ENCODE data around the gene ELL. TPM values are rescaled to one million over a fixed set of nuclear protein-coding genes. Genes with fewer than 3 reads are reported as not detected.

The ELL gene
- total RNA-seq, 4 donors from 2014 or later: 9.1 to 35.1 (median 20.1) TPM

DNA sequence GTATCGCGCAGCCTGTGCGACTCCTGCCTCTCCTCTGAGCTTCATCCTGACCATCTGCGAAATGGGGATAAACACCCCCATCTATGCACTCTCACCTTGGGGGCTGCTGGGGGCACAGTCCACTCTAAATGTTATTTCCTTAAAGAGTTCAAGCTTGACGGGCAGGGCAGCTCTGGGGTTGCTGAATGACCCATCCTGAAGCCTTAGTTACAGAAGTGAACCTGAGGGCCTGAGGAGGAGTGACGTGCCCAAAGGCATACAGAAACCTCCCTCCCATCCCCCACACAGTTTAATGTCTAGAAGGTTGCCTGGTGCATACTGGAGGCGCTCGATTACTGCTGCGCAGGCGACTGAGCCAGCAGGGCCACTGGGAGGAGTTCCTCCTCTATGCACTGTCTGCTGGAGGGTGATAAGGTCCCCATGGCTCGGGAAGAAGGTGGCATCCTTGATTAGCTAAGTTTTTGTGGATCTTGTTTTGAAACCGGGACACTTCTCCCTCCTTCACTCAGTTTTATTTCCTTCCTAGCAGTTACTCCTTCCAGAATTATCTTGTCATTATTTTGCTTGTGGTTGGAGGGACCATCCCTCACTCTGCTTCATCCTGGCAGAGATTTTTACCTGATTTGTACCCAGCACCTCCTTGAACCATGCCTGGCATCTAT lies 22.1 kb upstream of the ELL start:
- DNase-seq (ENCODE audit: extremely low spot score): no peak
- intact Hi-C loops (cut with DNase I): no loop called here
- Histone ChIP-seq H3K4me1 (peaks cover 13 to 25% (median 24%) of the 10 kb centered on the region in 4 donors), H3K4me3 (peak overlapping the region; percentile 78 to 95 (median 86)), H3K27ac (replicated peaks in 1 of 4) (peak overlapping the region; percentile 93 to 96 (median 94)), H3K36me3 (peaks cover 15 to 28% (median 27%) of the 10 kb centered on the region in 4 donors), H3K9me3 (no peaks in the 10 kb centered on the region), H3K27me3 (no peaks in the 10 kb centered on the region)
- TF ChIP-seq, protein P1, sequence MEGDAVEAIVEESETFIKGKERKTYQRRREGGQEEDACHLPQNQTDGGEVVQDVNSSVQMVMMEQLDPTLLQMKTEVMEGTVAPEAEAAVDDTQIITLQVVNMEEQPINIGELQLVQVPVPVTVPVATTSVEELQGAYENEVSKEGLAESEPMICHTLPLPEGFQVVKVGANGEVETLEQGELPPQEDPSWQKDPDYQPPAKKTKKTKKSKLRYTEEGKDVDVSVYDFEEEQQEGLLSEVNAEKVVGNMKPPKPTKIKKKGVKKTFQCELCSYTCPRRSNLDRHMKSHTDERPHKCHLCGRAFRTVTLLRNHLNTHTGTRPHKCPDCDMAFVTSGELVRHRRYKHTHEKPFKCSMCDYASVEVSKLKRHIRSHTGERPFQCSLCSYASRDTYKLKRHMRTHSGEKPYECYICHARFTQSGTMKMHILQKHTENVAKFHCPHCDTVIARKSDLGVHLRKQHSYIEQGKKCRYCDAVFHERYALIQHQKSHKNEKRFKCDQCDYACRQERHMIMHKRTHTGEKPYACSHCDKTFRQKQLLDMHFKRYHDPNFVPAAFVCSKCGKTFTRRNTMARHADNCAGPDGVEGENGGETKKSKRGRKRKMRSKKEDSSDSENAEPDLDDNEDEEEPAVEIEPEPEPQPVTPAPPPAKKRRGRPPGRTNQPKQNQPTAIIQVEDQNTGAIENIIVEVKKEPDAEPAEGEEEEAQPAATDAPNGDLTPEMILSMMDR (IDR thresholded peaks at IDR 0.05): no peak
- TF ChIP-seq POLR2A (IDR thresholded peaks at IDR 0.05; ENCODE audit: low read depth): no peak
- TF ChIP-seq POLR2AphosphoS5 (IDR thresholded peaks at IDR 0.05): peak; percentile 2 to 10
- 18% methylated on average over 6 of the region's 12 CpGs for WGBS

DNA sequence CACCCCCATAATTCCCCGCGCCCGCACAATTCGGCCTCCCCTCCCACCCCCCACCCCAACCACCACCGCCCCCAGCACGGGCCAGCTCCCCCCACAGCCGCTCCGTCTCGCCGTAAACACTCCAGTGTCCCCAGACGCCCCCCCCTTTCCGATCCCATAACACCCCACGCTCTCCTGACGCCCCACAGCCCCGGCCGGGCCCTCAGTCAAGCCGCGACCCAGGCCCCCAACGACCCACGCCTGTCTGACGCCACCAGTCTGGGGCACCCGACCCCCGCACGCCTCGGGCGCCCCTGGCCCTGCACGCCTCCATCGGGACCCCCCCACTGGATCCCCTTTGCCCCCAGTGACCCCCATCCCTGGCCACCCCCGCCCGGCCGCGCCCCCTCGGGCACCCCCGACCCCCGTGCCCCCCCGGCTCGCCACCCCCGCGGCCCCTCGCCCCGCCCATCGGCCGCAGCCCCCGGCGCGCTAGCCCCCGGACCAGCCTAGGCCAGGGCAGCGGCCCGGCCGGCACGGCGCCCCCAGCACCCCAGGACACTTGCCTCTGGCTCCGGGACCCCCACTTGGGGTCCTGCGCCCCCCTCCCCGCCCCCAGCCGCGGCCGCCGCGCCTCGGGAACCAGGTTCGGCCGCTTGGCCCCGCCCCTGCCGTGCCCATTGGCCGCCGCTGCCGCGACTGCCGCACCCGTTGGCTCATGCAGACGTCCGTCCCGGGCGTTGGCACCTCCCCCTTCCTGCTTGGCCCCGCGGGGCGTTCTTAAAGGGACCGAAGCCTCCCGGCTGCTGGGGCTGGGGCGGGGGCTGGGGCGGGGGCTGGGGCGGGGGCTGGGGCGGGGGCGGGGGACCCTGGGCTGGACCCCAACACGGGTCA lies 21.3 kb upstream of the ELL start, which contains the start of gene FKBP8:
FKBP8 (minus strand) TSS at position 633 of the 873 bp plus-strand sequence. CDS start 1,603 bp downstream, outside the sequence.
- intact Hi-C loops (cut with DNase I): no loop called here
- WGBS: under 1% methylated on average over 22 of the region's 86 CpGs
- peak within 1 kb of the TSS; percentile 93 to 96 (median 94) for H3K27ac ChIP-seq (replicated peaks in 1 of 4)

DNA sequence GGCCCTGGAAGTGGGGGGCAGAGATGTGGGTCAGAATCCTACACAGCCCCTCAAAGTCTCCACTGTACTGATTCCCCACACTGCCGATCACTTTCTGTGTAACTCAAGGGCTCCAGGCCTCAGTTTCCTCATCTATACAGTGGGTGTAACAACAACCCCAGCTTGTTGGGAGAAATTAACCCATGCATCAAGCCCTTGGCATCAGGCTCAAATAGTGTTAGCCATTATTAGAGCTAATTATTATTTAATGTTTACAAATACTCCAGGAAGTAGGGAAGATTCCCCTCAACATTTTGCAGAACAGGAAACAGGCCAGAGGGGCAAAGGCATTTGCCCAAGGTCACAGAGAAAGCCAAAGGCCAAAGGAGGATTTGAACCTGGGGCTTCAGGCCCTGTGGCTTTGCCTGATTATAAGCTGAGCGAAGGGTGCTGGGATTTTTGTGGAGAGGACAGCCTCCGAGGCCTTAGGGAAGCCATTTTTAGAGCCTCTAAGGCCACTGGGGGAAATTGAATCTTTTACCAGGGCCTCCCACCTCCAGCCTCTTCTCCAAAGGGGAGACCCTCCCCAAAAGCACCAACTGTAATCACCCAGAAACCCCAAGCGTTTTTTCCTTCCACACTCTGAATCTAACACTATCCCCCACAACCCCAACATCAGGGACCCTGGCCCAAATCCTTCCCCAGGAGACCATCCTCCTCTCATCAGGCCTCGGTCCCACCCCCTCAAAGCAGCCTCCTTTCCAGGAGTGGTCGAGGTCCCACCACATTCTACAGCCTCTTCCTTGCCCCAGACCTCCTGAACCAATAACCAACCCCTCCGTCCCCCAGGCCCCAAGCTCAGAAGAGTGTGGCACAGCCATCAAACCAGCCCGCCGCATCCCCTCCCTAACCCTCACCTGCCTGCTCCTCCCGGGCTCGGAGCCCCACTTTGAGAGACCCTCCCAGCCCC lies 20.4 kb upstream of the ELL start:
- Histone ChIP-seq H3K36me3 (peaks cover 20 to 42% (median 41%) of the 10 kb centered on the region in 4 donors), H3K27ac (replicated peaks in 1 of 4) (peak overlapping the region; percentile 93 to 96 (median 94)), H3K9me3 (no peaks in the 10 kb centered on the region), H3K4me3 (peak overlapping the region; percentile 78 to 95 (median 86)), H3K4me1 (peaks cover 13 to 25% (median 24%) of the 10 kb centered on the region in 4 donors), H3K27me3 (no peaks in the 10 kb centered on the region)
- WGBS: 23% methylated on average over 11 of the region's 11 CpGs
- TF ChIP-seq, protein P1 (IDR thresholded peaks at IDR 0.05): no peak
- no peak for TF ChIP-seq POLR2A (IDR thresholded peaks at IDR 0.05; ENCODE audit: low read depth)
- no peak for TF ChIP-seq EP300 (IDR thresholded peaks at IDR 0.05)
- TF ChIP-seq POLR2AphosphoS5 (IDR thresholded peaks at IDR 0.05): no peak
- intact Hi-C loops (cut with DNase I): no loop called here
- DNase-seq (ENCODE audit: extremely low spot score): no peak

More for the DNA sequence above, 21.3 kb upstream of the ELL start, which contains the start of gene FKBP8:
- peak; percentile 97 for DNase-seq (ENCODE audit: extremely low spot score)
- peaks cover 17 to 33% (median 32%) of the 10 kb centered on the region in 4 donors for H3K36me3 ChIP-seq
- H3K9me3 ChIP-seq: no peaks in the 10 kb centered on the region
- H3K4me3 ChIP-seq: peak within 1 kb of the TSS; percentile 78 to 95 (median 86)
- H3K27me3 ChIP-seq: no peaks in the 10 kb centered on the region
- peaks cover 13 to 25% (median 24%) of the 10 kb centered on the region in 4 donors for H3K4me1 ChIP-seq
- TF ChIP-seq POLR2A (IDR thresholded peaks at IDR 0.05; ENCODE audit: low read depth) (no peak), EP300 (IDR thresholded peaks at IDR 0.05) (no peak), POLR2AphosphoS5 (IDR thresholded peaks at IDR 0.05) (peak; percentile 46 to 74)
- TF ChIP-seq, protein P1 (IDR thresholded peaks at IDR 0.05): no peak
